HG03097 (cell line): ENCODE data around the gene MAPK14.
"Not testable (repeated sequence)": the region's sequence is repeated elsewhere in the genome, so short reads cannot be mapped to it uniquely, and the experiment has no call there.

Experiments used
- ATAC-seq: cut with Tn5 transposase; IDR thresholded peaks from one replicate; pipeline ENCODE4 v1.9.1; 2021; ENCODE audit not compliant: unreplicated experiment, low FRiP score

MAPK14 gene

DNA sequence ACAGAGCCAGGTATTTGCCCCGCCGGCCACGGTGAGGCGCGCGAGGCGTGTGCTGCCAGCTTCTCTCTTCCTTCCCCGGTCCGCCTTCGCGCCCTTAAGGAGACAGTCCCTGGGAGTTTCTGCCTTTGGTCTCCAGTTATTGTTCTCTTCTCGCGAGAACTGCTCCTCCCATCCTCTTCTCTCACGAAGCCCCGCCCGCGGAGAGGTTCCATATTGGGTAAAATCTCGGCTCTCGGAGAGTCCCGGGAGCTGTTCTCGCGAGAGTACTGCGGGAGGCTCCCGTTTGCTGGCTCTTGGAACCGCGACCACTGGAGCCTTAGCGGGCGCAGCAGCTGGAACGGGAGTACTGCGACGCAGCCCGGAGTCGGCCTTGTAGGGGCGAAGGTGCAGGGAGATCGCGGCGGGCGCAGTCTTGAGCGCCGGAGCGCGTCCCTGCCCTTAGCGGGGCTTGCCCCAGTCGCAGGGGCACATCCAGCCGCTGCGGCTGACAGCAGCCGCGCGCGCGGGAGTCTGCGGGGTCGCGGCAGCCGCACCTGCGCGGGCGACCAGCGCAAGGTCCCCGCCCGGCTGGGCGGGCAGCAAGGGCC is at the start of gene MAPK14:
Gene MAPK14 (plus strand): TSS at position 308 of the 587 bp plus-strand sequence. CDS start 350 bp downstream, outside the sequence.
- peak; percentile 90 for ATAC-seq

DNA sequence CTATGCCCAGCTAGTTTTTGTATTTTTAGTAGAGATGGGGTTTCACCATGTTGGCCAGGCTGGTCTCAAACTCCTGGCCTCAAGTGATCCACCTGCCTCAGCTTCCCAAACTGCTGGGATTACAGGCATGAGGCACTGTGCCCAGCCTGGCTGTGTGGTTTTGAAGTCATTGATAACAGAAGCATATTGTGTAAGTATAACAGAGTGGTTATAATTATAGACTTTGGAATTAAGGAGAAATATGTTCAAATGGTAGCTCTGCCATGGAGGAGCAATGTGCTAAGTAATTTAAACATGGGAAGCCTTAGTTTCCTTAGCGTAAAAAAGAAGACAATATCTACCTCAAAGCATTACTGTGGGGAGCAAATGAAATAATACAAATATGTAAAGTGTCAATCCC is 47.5 kb upstream of the MAPK14 start:
- not testable (repeated sequence) for ATAC-seq

DNA sequence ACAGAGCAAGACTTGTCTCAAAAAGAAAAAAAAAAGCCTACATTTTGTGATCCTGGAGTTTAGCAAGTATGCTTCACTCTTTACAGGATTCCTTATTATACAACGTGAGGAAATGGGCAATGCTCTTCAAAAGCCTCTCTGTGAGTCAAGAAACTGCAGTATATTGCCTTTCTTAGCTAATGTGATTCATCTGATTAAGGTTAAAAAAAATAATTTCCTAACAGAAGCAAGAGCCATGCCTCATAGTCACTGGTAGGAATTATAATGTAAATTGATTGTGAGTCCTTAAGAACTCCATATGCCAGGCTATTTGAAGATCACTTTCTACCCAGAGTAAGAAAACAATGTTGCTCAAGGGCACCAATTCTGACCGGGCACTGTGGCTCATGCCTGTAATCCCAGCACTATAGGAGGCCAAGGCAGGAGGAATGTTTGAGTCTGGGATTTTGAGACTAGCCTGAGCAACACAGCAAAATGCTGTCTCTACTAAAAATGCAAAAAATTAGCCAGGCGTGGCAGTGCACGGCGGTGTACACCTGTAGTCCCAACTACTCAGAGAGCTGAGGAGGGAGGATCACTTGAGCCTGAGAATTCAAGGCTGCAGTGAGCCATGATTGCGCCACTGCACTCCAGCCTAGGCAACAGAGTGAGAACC is 46.5 kb upstream of the MAPK14 start:
- ATAC-seq: no peak

DNA sequence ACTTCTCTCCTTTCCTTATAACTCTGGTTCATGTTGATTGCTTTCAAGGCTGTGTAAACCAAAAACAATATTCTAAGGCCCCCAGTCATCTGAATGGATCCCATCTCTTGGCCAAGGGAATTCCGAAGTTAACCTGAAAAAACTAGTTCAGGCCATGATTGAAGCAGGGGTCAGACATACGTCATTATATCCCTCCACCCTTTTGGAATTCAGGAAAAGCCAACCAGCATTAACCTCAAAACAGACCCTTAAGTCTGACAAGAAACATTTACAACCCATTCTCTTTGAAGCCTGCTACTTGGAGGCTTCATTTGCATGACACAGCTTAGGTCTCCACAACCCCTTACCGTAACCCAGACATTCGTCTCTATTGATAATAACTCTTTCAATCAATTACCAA is 42.9 kb upstream of the MAPK14 start:
- no peak for ATAC-seq

DNA sequence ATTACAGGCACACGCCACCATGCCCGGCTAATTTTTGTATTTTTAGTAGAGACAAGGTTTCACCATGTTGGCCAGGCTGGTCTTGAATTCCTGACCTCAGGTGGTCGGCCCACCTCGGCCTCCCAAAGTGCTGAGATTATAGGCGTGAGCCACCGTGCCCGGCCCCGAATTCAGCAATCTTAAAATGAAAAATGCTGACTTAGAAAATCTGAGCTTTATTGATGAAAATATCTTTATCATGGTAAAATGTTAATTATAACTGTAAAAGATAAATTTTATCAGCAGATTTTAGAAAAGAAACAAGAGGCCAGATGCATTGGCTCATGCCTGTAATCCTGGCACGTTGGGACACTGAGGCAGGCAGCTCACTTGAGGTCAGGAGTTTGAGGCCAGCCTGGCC is 39.6 kb upstream of the MAPK14 start:
- ATAC-seq: not testable (repeated sequence)

DNA sequence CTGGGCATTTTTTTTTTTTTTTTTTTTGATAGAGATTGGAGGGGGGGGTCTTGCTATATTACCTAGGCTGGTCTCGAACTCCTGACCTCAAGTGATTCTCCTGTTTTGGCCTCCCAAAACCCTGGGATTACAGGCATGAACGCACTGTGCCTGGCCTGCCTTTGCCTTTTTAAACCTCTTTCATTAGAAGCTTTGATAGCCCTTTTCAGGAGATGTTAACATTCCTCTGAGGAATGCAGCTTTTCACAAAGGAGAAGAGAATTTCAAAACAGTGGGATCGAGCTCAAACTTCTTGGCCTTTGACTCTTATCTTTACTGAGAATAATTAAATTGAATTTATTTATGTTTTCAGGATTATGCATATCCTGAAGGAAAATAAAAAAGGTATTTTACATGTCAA is 34.5 kb upstream of the MAPK14 start:
- no peak for ATAC-seq

DNA sequence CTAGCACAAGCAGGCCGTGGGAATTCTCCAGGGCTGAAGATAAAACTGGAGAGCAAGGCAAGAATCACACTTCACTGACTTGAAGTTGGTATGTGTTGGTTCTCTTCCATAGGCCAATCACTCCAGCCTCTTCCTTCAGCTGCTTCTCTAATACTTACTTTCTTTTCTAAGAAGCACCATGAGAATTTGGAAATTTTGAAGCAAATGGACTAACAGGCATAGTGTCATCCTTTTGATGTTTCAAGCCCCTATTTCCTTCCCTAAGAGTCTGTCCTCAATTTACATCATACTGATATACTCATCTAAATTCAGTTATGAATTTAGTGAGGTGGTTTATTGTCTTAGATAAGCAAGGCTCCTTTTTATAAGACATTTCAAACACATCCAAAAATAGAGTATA is 27.2 kb upstream of the MAPK14 start:
- no peak for ATAC-seq

DNA sequence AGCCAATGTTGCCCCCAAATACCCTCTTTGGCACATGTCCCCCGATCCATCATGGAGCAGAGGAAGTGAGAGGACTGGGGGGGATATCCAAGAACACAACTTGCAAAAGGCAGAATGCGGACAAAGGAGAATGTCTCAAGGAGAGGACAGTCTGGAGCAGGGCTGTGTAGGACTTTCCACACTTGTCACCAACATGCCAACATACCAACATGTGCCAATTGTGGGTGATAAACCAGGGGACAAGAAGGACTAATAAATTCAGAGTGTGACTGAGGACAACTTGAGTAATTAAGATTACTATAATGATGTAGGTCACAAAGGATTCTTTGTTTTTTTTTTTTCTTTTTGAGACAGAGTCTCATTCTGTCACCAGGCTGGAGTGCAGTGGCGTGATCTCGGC is 11.9 kb upstream of the MAPK14 start:
- no peak for ATAC-seq

DNA sequence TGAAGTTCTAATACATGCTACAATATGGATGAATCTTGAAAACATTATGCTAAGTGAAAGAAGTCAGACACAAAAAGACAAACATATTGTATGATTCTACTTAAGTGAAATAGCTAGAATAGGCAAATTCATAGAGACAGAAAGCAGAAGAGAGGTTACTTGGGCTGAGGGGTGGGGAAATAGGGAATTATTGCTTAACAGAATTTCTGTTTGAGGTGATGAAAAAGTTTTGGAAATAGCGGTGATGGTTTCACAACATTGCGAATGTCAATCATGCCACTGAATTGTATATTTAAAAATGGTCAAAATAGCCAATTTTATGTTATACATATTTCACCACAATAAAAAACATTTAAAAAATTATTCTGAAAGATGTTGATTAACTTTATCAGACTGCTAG is 9.3 kb upstream of the MAPK14 start:
- no peak for ATAC-seq

DNA sequence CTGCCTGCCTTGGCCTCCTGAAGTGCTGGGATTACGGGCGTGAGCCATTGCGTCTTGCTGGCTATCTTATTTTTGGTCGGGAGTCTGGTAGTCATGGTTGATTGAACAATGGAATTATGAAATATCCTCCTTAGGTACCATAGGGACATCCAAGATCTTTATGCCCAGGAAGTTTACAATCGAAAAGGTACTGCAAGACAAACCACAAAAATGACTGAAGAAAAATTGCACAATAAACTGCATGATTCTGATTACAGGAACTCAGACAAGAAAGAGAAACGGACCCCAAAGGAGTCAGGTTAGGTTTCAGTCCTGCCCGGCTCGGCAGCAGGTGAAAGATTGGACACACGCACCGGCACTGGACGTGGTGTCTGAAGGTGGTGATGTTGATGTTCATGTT is 8.4 kb upstream of the MAPK14 start:
- no peak for ATAC-seq

DNA sequence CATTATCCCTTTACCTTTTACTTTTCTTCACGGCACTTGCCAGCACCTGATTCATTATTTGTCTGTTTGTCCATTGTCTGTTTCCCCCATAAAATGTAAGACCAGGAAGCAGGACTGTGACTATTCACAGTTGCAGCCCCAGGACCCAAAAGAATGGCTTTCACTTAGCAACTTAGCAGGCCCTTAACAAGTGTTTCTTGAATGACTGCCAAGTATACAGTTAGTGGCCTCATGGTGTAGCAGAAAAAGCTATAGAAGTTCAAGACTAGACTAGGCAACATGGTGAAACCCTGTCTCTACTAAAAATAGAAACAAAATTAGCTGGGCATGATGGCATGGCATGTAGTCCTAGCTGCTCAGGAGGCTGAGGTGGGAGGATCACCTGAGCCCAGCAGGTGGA is 7.5 kb upstream of the MAPK14 start:
- no peak for ATAC-seq

DNA sequence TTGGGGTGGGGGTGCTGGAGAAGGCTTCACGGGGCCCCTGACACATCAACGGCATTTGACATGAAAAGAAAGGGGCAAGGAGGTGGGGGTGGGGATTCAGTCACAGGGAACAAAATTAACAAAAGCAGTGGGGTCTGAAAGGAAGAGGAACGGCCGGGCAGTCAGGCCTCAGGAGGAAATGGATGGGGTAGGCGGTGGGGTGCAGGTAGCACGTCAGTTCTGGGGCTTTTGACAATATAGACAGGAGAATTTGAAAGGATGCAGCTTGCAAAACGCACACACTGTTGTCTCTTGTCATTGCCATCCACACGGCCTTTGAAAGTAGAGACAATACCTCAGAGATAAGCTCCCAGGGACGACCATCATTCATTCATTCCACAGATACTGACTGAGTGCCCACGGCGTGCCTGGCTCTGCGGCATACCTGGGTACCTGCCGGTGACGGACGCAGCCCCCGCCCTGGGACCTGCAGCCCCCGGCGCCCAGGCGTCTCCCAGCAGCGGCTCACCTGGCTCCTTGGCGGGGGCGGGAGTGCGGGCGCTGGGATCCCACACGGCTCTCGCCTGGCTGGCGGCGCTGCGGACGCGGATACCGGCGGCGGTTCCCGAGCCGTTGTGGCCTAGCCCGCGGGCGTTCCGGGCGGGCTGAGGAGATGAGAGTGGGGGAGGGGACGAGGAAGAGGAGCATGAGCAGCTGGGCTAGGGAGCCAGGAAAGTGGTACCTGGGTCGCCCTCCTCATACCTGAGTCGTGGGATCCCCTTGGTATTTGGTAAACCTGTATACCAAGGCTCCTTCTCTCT is 3.4 kb upstream of the MAPK14 start, which contains the start of gene SLC26A8:
Gene SLC26A8 (minus strand): TSS at position 646 of the 800 bp plus-strand sequence. CDS start 4,934 bp downstream, outside the sequence.
- ATAC-seq: no peak

DNA sequence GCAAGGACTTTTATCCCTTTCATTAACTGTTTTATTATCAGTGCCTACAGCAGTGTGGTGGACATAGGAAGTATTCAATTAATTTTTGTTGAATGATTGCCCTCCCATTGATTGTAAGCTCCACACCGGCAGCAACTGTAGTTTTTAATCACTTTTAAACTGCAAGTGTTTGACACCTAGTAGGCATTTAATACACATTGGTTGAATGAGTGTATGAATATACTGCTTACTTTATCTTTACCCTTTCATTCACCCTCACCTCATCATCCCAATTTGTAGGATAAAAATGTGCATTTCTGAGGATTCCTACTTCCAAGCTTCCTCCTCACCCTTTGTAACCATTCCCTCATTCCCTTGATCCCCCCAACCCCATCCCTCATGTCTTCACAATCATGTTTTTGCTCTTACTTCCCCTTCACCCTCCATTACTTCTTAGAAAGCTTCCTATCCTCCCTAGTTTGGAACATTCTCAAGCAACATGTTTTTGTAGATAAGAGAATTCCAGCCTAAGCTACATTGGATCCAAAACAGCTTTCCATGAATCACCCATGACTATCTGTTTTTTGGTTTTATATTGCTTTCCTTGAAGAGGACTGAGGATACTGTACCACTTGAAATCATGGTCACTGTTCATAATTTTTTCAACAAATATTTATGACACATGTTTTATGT is 2.2 kb upstream of the MAPK14 start:
- ATAC-seq: no peak

DNA sequence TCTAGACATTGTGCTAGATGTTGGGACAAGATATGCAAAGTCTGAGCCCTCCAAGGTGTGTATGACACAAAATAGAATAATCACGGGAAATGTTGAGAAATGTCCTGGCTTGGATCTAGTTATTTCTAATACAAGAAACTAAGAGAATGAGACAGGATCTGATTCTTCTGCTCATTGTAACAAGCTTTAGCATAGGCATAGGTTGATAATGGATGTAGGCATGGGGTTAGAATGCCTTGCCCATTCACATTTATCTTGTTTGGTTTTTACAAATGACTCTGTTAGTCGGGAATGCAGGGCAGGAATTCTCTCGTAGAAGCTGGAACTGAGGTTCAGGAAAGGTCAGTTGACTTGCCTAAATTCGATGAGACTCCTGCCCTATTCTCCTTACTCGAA is 1.7 kb upstream of the MAPK14 start:
- ATAC-seq: no peak

DNA sequence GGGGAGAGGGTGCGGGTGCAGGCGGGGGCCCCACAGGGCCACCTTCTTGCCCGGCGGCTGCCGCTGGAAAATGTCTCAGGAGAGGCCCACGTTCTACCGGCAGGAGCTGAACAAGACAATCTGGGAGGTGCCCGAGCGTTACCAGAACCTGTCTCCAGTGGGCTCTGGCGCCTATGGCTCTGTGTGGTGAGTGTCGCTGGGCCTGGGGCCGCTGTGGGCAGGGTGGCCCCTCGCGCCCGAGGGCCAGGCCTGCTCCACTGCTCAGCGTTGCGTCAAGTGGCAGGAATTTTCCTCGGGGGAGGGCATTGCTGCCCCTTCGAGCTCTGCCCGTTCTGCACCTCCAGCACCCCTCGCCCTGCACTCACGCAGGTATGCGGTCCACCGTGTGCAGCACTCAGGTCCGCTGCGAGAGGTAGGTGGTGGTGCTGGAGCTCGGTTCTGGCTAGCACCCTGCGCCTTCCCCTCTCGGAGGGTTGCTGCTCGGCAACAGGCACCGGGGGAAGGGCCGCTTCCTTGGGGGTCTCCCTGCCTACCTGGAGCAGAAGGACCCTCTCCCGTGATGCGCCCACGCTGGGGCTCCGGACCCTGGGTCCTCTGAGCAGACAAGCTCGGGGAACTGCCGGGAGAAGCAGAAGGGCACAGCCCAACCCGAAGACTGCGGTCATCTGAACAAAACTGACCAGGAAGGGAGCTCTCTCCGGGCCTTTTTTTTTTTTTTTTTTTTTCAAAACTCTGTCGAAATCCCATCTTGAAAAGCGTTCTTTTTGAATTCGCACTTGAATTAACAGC is 674 bp downstream of the MAPK14 start:
- peak; percentile 14 for ATAC-seq

DNA sequence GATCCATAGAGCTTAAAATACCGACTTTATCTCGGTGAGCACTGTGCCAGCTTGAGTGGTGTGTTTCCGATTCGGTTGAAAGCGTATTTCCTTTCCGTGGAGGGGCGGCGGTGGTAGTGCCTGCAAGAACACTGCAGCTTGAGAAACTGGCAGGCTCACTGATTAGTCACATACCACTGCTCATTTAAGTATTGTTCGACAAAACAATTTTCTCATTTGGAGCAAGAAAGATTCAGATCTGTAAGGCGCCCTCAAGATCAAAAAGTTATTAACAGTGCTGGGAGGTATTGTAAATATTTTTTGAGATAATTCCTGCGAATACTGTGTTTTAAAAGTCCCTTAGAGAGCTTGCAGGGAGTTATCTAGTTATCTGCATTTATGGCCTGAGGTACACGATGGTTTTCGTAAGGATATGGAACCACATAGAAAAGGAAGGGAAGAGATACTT is 1.3 kb downstream of the MAPK14 start:
- ATAC-seq: no peak

DNA sequence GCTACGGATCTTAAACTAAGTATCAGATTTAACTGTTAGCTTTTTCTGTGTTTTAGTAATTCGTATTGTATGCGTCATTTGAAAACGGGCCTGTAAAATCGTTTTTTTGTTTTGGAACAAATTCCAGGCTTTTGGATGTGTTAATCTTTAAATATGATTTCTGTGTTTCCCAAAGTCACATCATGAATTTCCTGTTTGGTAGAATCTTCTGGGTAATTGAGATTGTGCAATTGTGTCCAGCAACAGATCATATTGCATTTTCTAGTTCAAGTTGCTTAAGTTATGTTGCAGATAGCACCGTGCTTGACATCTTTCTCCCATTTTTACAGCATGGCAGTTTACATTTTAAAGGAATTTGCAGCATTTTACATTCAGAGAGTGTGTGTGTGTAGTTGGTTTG is 1.9 kb downstream of the MAPK14 start:
- ATAC-seq: no peak

DNA sequence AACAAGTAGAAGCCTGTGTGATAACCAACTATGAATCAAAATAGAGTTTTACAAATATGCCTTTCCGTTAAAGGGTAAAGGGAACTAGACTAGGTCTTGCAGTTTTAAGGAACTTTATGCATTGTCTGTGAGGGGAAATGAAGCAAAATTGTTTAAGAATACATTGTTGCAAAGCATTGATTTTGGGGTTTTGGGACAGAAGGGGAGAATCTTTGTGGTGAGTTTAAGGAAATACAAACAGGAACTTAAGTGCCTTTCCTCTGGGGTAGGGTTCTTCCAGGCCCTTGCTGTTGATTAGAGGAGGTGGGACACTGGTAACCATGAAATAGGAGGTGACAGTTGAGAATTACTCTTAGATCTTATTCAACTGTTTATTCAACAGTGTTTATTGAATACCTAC is 4.7 kb downstream of the MAPK14 start:
- ATAC-seq: no peak

DNA sequence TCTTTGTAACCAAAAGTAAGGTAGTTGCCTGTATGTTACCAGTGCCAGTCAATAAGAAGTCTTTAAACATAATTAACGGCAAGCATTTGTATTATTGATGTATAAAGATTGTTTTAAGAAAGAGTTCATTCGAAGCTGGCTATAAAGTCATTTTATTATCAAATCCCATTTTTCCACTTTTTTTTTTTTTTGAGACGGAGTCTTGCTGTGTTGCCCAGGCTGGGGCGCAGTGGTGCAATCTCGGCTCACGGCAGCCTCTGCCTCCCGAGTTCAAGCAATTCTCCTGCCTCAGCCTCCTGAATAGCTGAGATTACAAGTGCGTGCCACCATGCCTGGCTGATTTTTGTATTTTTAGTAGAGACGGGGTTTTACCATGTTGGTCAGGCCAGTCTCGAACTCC is 5.5 kb downstream of the MAPK14 start:
- not testable (repeated sequence) for ATAC-seq

DNA sequence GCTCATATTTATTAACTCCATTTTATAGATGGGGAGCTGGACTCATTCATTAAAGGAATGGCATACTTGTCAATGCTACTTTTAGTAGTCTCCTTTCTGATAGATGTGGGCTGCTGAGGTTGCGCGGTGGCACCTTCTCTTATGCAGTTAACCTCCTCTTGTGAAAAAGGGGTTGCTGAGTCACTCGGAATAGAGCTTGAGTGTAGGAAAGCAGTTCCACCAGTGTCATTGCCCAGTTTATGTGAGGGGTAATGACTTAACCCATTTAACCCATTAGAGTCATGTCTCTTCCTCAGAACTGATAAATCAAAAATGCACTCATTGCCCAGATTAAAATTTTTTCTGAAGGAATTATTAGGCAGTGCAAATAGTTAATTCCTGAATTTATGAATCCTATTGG is 6.3 kb downstream of the MAPK14 start:
- ATAC-seq: no peak
